SK-N-MC (cell line): ENCODE measurements around the gene SIGLEC15.

Experiments
- EZH2 ChIP-seq: fragments of 200-600 bp; sonication (generic); IDR thresholded peaks from one replicate; pipeline ENCODE4 v1.6.1; 2017; ENCODE audit warnings: antibody characterized with exemption
- POLR2AphosphoS5 ChIP-seq: IDR thresholded peaks from 2 replicates; pipeline ENCODE4 v1.6.1; 2012; ENCODE audit warnings: mild to moderate bottlenecking, low read depth, low read length, borderline replicate concordance

DNA sequence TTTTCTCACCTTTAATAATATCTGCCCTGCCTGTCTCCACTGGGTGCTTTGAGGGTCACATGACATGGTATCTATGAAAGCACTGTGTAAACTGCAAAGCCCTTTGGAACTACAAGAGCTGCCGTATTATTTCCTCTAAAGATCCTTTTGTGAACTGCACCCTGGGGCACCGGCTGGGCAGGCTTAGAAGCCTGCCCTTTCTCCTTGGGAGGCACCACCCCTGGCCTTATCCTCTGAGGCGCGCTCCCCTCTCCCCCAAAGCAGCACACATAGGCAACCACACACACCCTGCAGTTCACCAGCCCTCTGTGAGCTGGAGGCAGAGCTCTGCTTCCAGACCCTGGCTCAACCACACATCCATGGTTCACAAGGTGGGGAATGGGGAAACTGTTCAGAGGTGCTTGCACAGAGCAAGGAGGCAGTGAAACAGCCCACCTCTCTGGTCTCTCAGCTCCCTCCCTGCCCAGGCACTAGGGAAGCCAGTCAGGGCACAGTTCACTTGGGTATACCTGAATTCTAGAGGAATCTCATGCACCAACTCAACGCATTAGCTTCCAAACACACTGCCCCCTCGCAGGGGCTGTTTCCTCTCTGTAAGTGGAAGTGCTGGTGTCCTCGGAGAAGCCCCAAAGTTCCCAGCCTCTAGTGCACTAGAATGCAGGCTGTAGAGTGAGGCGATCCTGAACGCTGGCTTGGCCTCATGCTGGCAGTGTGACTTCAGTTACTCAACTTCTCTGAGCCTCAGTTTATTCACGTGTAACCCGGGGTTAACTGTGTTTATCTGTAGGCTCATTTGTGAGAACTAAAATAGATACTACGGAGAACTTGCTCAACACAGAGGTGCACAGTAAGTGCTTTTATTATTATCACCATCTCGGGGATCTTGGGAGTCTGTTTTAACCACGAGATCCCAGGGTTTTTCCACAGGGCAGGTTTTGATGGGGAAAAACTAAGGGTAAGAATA, 11.0 kb downstream of the SIGLEC15 start:
- TF ChIP-seq POLR2AphosphoS5 (no peak), EZH2 (no peak)
